Gastrocnemius medialis (tissue), 4 donors: ENCODE results near the gene TMEM221.

Source experiments
- CTCF ChIP-seq, 5 experiments: fragments of 450-650 bp in 3 of 5; fragments of 200-600 bp in 2 of 5; sonication (generic) in 2 of 5; IDR thresholded peaks in 4 of 5; conservative IDR thresholded peaks in 1 of 5; 1 replicate in 4 of 5; 2 replicates in 1 of 5; pipeline ENCODE4 v1.5.1; 2016 to 2019; ENCODE audit warnings: antibody characterized with exemption in 5 of 5, mild to moderate bottlenecking in 3 of 5, moderate library complexity in 3 of 5
- POLR2A ChIP-seq, 2 donors: fragments of 450-650 bp; IDR thresholded peaks; one replicate each; pipeline ENCODE4 v1.6.1; 2017; ENCODE audit warnings: antibody characterized with exemption in 2 of 2, mild to moderate bottlenecking in 2 of 2, moderate library complexity in 2 of 2

- no peak for TF ChIP-seq CTCF (IDR thresholded peaks at IDR 0.05 in 4 of 5, conservative IDR thresholded peaks at IDR 0.05 in 1 of 5)
- no peak for TF ChIP-seq POLR2A (IDR thresholded peaks at IDR 0.05)
Measured at GRCh38 chr19:17455308-17456123, 7.0 kb upstream of the TMEM221 start.
